SH-SY5Y (cell line): Measurements from ENCODE around the gene CD2.

ENCODE experiments used
- GATA2 ChIP-seq: IDR thresholded peaks from 2 replicates; pipeline ENCODE4 v1.6.1; 2011; ENCODE audit warnings: mild to moderate bottlenecking, low read depth, low read length
- GATA3 ChIP-seq: IDR thresholded peaks from 2 replicates; pipeline ENCODE4 v1.6.1; 2011; ENCODE audit warnings: low read depth, mild to moderate bottlenecking, low read length, moderate library complexity

DNA sequence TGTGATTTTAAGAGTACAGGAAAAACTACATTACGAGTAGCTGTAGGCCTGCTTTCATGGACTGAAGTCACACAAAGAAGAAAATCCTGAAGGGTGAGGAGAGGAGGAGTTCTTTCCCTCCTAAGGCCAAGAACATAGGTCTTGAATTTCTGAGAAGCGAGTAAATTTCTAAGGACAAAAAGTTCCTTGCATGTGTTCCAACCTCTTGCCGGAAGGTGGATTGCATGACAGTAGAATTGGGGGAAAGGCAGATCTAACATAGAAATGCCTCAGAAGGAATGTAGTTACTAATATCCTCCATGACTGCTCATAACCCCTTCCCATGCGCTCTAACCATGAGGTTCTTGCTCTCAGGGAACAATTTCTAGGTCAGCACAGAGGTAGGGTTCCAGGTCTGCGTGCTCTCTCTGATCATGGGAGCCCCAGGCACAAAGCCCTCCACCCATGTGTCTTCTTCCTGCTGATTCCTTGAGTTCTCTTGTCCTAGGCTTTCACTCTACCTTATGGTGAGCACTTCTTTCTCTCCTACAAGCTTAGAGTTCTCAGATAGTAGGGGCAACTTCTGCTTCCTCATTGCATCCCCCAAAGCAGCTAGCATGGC, 13.7 kb downstream of the CD2 start:
- TF ChIP-seq GATA2 (no peak), GATA3 (no peak)
